Measurements from ENCODE around the gene LCE3B.

DNA sequence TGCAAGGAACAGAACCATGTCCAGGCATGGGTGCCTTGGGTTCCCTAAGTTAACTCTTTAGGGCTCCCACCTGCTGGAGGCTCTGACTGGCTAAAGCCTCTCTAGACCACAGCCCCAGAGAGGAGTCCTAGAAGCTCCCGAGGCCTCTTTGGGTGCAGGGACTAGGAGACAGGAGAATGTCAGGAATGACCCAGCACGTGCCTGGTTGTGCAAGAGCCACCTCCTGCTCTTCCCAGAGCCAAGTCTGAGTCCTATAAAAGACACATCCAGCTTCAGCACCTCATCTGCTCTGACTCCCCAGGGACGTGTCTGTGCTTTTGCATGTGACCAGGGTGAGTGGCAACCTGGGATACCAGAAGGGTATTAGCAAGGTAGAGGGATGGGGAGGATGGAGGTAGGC lies 49.5 kb downstream of the LCE3B start, which contains the start of gene LCE2D:
- TF ChIP-seq, protein P1, sequence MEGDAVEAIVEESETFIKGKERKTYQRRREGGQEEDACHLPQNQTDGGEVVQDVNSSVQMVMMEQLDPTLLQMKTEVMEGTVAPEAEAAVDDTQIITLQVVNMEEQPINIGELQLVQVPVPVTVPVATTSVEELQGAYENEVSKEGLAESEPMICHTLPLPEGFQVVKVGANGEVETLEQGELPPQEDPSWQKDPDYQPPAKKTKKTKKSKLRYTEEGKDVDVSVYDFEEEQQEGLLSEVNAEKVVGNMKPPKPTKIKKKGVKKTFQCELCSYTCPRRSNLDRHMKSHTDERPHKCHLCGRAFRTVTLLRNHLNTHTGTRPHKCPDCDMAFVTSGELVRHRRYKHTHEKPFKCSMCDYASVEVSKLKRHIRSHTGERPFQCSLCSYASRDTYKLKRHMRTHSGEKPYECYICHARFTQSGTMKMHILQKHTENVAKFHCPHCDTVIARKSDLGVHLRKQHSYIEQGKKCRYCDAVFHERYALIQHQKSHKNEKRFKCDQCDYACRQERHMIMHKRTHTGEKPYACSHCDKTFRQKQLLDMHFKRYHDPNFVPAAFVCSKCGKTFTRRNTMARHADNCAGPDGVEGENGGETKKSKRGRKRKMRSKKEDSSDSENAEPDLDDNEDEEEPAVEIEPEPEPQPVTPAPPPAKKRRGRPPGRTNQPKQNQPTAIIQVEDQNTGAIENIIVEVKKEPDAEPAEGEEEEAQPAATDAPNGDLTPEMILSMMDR (IDR thresholded peaks at IDR 0.05): no peak
- no peak for TF ChIP-seq POLR2A (IDR thresholded peaks at IDR 0.05)
